MM.1S (cell line): ENCODE results near the gene FAM120A.

Experiments
- DNase-seq: peaks from one replicate; pipeline ENCODE4 v3.0.0-alpha.2; 2015
- H2AFZ ChIP-seq: fragments of 300-600 bp; sonication (generic); 2 replicates; pipeline ENCODE4 v1.6.0; 2016; ENCODE audit warnings: antibody characterized with exemption, low read length
- H3F3A ChIP-seq: fragments of 300-600 bp; sonication (generic); 2 replicates; pipeline ENCODE4 v1.6.1; 2016; ENCODE audit warnings: mild to moderate bottlenecking, antibody characterized with exemption, low read length, moderate library complexity, mixed read lengths; ENCODE audit not compliant: insufficient read depth
- H3K27ac ChIP-seq: fragments of 300-600 bp; sonication (generic); 2 replicates; pipeline ENCODE4 v1.5.1; 2016; ENCODE audit warnings: mild to moderate bottlenecking, low read length
- H3K27me3 ChIP-seq: fragments of 300-600 bp; sonication (generic); replicated peaks from 2 replicates; pipeline ENCODE4 v1.6.0; 2016; ENCODE audit warnings: low read length; ENCODE audit not compliant: insufficient read depth
- H3K36me3 ChIP-seq: fragments of 300-600 bp; sonication (generic); replicated peaks from 2 replicates; pipeline ENCODE4 v1.6.1; 2016; ENCODE audit warnings: mild to moderate bottlenecking, low read length, mixed read lengths; ENCODE audit not compliant: insufficient read depth
- H3K4me1 ChIP-seq: fragments of 300-600 bp; sonication (generic); 2 replicates; pipeline ENCODE4 v1.6.1; 2016; ENCODE audit warnings: low read length, mixed read lengths
- H3K4me2 ChIP-seq: fragments of 300-600 bp; sonication (generic); 2 replicates; pipeline ENCODE4 v1.6.0; 2016; ENCODE audit warnings: low read depth, low read length
- H3K4me3 ChIP-seq: fragments of 300-600 bp; sonication (generic); 2 replicates; pipeline ENCODE4 v1.5.1; 2016; ENCODE audit warnings: low read length, mixed read lengths
- H3K79me2 ChIP-seq: fragments of 300-600 bp; sonication (generic); 2 replicates; pipeline ENCODE4 v1.6.1; 2016; ENCODE audit warnings: mixed run types, low read length, mixed read lengths
- H3K9ac ChIP-seq: fragments of 300-600 bp; sonication (generic); 2 replicates; pipeline ENCODE4 v1.6.1; 2016; ENCODE audit warnings: low read length, mixed read lengths
- H3K9me2 ChIP-seq: fragments of 300-600 bp; sonication (generic); replicated peaks from 2 replicates; pipeline ENCODE4 v1.6.1; 2016; ENCODE audit warnings: mild to moderate bottlenecking, low read length, mixed read lengths; ENCODE audit not compliant: insufficient read depth
- H3K9me3 ChIP-seq: fragments of 300-600 bp; sonication (generic); replicated peaks from 2 replicates; pipeline ENCODE4 v1.6.1; 2016; ENCODE audit warnings: mild to moderate bottlenecking, low read length, mixed read lengths; ENCODE audit not compliant: insufficient read depth
- H4K20me1 ChIP-seq: fragments of 300-600 bp; sonication (generic); 2 replicates; pipeline ENCODE4 v1.6.1; 2016; ENCODE audit warnings: mild to moderate bottlenecking, low read length, moderate library complexity, mixed read lengths; ENCODE audit not compliant: insufficient read depth
- EZH2 ChIP-seq: fragments of 300-600 bp; sonication (generic); optimal IDR thresholded peaks from 2 replicates; pipeline ENCODE3; 2017; ENCODE audit warnings: low read depth, mild to moderate bottlenecking, antibody characterized with exemption, low read length, mixed read lengths
- EZH2phosphoT487 ChIP-seq: fragments of 300-600 bp; sonication (generic); IDR thresholded peaks from 2 replicates; pipeline ENCODE4 v1.6.1; 2018; ENCODE audit warnings: antibody characterized with exemption, low read length
- TF ChIP-seq, protein P1 (sequence below): fragments of 300-600 bp; sonication (generic); IDR thresholded peaks from 2 replicates; pipeline ENCODE4 v1.5.1; 2016; ENCODE audit warnings: antibody characterized with exemption, low read length, mixed read lengths

The FAM120A gene

DNA sequence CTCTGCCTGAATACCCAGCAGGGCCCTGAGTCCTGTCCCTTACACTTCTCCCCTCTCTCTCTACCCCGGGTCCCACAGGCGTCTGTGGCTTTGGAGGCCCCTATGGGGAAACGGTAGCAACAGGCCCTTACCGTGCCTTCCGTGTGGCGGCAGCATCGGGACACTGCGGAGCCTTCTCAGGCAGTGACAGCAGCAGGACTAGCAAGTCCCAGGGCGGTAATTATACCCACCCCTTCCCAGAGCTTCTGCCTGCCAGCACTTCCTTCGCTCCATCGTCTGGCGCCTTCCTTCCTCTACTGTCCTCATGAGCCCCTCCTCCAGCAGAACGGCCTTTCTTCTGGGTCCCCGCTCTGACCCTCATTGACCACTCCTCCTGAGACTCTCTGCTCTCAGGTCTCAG lies 107.0 kb downstream of the FAM120A start:
- H3K4me2 ChIP-seq, result no peak overlapping the region
- 0 out of 2 replicates have a peak, but pooled peaks cover 3% of the 10 kb centered on the region for H3K79me2 ChIP-seq
- no peaks in the 10 kb centered on the region for H3K27me3 ChIP-seq
- H2AFZ ChIP-seq, result no peak overlapping the region
- no peaks in the 10 kb centered on the region for H3K9me2 ChIP-seq
- no peak overlapping the region for H3K27ac ChIP-seq
- no peak overlapping the region for H3K4me3 ChIP-seq
- DNase-seq, result no peak
- H3K9me3 ChIP-seq, result no peaks in the 10 kb centered on the region
- TF ChIP-seq, protein P1, sequence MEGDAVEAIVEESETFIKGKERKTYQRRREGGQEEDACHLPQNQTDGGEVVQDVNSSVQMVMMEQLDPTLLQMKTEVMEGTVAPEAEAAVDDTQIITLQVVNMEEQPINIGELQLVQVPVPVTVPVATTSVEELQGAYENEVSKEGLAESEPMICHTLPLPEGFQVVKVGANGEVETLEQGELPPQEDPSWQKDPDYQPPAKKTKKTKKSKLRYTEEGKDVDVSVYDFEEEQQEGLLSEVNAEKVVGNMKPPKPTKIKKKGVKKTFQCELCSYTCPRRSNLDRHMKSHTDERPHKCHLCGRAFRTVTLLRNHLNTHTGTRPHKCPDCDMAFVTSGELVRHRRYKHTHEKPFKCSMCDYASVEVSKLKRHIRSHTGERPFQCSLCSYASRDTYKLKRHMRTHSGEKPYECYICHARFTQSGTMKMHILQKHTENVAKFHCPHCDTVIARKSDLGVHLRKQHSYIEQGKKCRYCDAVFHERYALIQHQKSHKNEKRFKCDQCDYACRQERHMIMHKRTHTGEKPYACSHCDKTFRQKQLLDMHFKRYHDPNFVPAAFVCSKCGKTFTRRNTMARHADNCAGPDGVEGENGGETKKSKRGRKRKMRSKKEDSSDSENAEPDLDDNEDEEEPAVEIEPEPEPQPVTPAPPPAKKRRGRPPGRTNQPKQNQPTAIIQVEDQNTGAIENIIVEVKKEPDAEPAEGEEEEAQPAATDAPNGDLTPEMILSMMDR, result no peak
- TF ChIP-seq EZH2 (no peak), EZH2phosphoT487 (no peak)
- H3K9ac ChIP-seq, result no peak overlapping the region
- H3F3A ChIP-seq, result no peaks in the 10 kb centered on the region
- H3K36me3 ChIP-seq, result peaks cover 21% of the 10 kb centered on the region; the same call in 1 of the 2 replicates
- no peaks in the 10 kb centered on the region for H3K4me1 ChIP-seq
- H4K20me1 ChIP-seq, result no peaks in the 10 kb centered on the region

GRCh38 chr9:93560991-93561390 lies 109.5 kb downstream of the FAM120A start:
- H3K79me2 ChIP-seq, result no peaks in the 10 kb centered on the region
- no peak overlapping the region for H2AFZ ChIP-seq
- no peaks in the 10 kb centered on the region for H3K9me3 ChIP-seq
- H3K36me3 ChIP-seq, result peaks cover 20% of the 10 kb centered on the region; the same call in 1 of the 2 replicates
- H3K9ac ChIP-seq, result no peak overlapping the region
- no peaks in the 10 kb centered on the region for H3K4me1 ChIP-seq
- H3K4me2 ChIP-seq, result no peak overlapping the region
- H3K4me3 ChIP-seq, result no peak overlapping the region
- DNase-seq, result no peak
- no peaks in the 10 kb centered on the region for H3K9me2 ChIP-seq
- H3F3A ChIP-seq, result peaks cover 11% of the 10 kb centered on the region
- TF ChIP-seq EZH2, result no peak
- TF ChIP-seq, protein P1, result no peak
- no peak for TF ChIP-seq EZH2phosphoT487
- no peaks in the 10 kb centered on the region for H4K20me1 ChIP-seq
- H3K27me3 ChIP-seq, result no peaks in the 10 kb centered on the region
- no peak overlapping the region for H3K27ac ChIP-seq

- H3K9me2 ChIP-seq, result no peaks in the 10 kb centered on the region
- H3K4me2 ChIP-seq, result no peak overlapping the region
- H3F3A ChIP-seq, result peaks cover 14% of the 10 kb centered on the region
- no peak for DNase-seq
- H2AFZ ChIP-seq, result no peak overlapping the region
- H3K9ac ChIP-seq, result no peak overlapping the region
- no peaks in the 10 kb centered on the region for H3K27me3 ChIP-seq
- no peaks in the 10 kb centered on the region for H3K4me1 ChIP-seq
- H3K4me3 ChIP-seq, result no peak overlapping the region
- TF ChIP-seq, protein P1, result no peak
- TF ChIP-seq EZH2 (no peak), EZH2phosphoT487 (no peak)
- H4K20me1 ChIP-seq, result no peaks in the 10 kb centered on the region
- no peak overlapping the region for H3K27ac ChIP-seq
- H3K36me3 ChIP-seq, result peaks cover 14% of the 10 kb centered on the region; the same call in 1 of the 2 replicates
- H3K9me3 ChIP-seq, result no peaks in the 10 kb centered on the region
- no peaks in the 10 kb centered on the region for H3K79me2 ChIP-seq
Measured at GRCh38 chr9:93562157-93562556, 110.7 kb downstream of the FAM120A start.
